Tibial nerve (tissue), 4 donors: Measurements from ENCODE around the gene TMEM138.

Experiments used
- EP300 ChIP-seq, 2 donors: sonication (generic); formaldehyde crosslinking; IDR thresholded peaks; one replicate each; pipeline ENCODE4 v1.6.1; 2017; ENCODE audit warnings: antibody characterized with exemption in 2 of 2, mild to moderate bottlenecking in 1 of 2
- POLR2A ChIP-seq, 2 donors: fragments of 450-650 bp; IDR thresholded peaks; one replicate each; pipeline ENCODE4 v1.6.1; 2017; ENCODE audit warnings: antibody characterized with exemption in 2 of 2, mild to moderate bottlenecking in 2 of 2, moderate library complexity in 2 of 2
- TF ChIP-seq, protein P1 (sequence below), 5 experiments: fragments of 200-600 bp in 3 of 5; fragments of 450-650 bp in 2 of 5; sonication (generic) in 3 of 5; IDR thresholded peaks; one replicate each; pipeline ENCODE4 v1.5.1; 2016 to 2019; ENCODE audit warnings: antibody characterized with exemption in 5 of 5, mild to moderate bottlenecking in 3 of 5, moderate library complexity in 2 of 5

DNA sequence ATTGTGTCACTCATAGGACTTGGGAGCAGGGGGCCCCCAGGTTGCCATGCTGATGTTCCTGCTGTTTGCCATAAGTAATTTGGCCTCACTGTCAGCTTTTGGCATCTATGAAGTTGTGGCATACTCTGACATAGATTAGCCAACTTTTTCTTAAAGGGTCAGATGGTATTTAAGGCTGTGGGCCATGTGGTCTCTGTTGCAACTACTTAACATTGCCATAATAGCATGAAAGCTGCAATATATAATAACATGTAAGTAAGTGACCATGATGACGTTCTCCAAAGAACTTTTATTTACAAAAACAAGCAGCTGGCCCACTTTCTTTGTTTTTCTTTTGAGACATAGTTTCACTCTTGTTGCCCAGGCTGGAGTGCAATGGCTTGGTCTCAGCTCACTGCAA lies 28.0 kb downstream of the TMEM138 start:
- TF ChIP-seq, protein P1, sequence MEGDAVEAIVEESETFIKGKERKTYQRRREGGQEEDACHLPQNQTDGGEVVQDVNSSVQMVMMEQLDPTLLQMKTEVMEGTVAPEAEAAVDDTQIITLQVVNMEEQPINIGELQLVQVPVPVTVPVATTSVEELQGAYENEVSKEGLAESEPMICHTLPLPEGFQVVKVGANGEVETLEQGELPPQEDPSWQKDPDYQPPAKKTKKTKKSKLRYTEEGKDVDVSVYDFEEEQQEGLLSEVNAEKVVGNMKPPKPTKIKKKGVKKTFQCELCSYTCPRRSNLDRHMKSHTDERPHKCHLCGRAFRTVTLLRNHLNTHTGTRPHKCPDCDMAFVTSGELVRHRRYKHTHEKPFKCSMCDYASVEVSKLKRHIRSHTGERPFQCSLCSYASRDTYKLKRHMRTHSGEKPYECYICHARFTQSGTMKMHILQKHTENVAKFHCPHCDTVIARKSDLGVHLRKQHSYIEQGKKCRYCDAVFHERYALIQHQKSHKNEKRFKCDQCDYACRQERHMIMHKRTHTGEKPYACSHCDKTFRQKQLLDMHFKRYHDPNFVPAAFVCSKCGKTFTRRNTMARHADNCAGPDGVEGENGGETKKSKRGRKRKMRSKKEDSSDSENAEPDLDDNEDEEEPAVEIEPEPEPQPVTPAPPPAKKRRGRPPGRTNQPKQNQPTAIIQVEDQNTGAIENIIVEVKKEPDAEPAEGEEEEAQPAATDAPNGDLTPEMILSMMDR (IDR thresholded peaks at IDR 0.05): no peak
- TF ChIP-seq EP300 (IDR thresholded peaks at IDR 0.05): no peak
- TF ChIP-seq POLR2A (IDR thresholded peaks at IDR 0.05): no peak
